Heart left ventricle (tissue), 13 donors: Measurements from ENCODE around the gene EPO.

Source experiments
- CTCF ChIP-seq, 12 donors: fragments of 200-600 bp; sonication (generic) in 4 of 12; IDR thresholded peaks; one replicate each; pipeline versions ENCODE4 v1.5.0 to v1.8.0; 2018 to 2022; ENCODE audit warnings: antibody characterized with exemption in 12 of 12, mild to moderate bottlenecking in 5 of 12
- POLR2A ChIP-seq, 2 donors: fragments of 450-650 bp; IDR thresholded peaks; one replicate each; pipeline ENCODE4 v1.6.1; 2017; ENCODE audit warnings: antibody characterized with exemption in 2 of 2, mild to moderate bottlenecking in 2 of 2, moderate library complexity in 2 of 2
- donor health status: ischemic (EF 13 %, LVEDD 7.1; RV severe dilation, severe dysfunction).
- donor health status: DM: no; HTN: yes; CAD: no.
- donor health status: DM: no; HTN: no; CAD: no.
- donor health status: ischemic (EF 25% LVEDD 6.9; RV normal size, moderate dysfunction).
- donor health status: ischemic (EF 25% LVEDD 5.7; RV mildly dilated, moderate dysfunction).
- donor health status: ischemic (EF 35%, LVEDD 5.7; RV mildly dilated, moderate dysfunction).
- donor health status: nonischemic (EF 11% LVEDD 7.7; RV severe dilation, severe dysfunction).
- donor health status: DM: yes; HTN: yes; CAD: no.
- donor health status: PGD.
- donor health status: ischemic (EF 29% LVEDD 5.4; RV normal size, mild dysfunction).
- donor health status: nonischemic (EF 23%, LVEDD 6.1; RV moderate dilation, normal function).

DNA sequence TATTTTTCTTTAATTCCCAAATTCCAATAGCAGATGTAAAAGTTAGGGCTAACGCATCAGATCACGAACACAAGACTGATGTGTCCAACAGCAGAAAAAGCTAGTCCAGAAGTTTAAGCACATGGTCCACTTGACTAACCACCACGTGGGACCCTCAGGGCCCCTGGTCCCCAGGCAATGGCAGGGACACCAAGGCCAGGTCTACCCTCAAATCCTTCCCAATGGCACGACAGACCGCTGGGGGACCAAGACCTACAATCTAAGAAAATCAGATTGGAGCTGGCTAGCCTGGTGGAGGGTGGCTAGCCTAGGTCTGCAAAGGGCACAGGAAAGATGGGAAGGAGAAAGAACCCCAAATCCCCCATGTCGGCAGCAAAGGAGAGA, 27.7 kb upstream of the EPO start:
- TF ChIP-seq CTCF (IDR thresholded peaks at IDR 0.05) (no peak), POLR2A (IDR thresholded peaks at IDR 0.05) (no peak)
